SK-N-SH (cell line): ENCODE data around the gene RAB15. TPM values are rescaled to one million over a fixed set of nuclear protein-coding genes. Genes with fewer than 3 reads are reported as not detected.

Experiments used
- CTCF ChIA-PET: fragments of 300-600, 350-600 bp; formaldehyde crosslinking; extraction: SDS; loops from one replicate; lab custom pipeline; 2021; lab: Yijun Ruan, JAX
- POLR2A ChIA-PET: fragments of 350-600 bp; sonication (Branson Sonifier 250); formaldehyde crosslinking; extraction: SDS; loops from one replicate; lab custom pipeline; 2020; ENCODE audit warnings: antibody characterized with exemption, inconsistent platforms; lab: Yijun Ruan, JAX
- DNase-seq: peaks from one replicate; pipeline ENCODE4 v3.0.0; 2012
- H2AFZ ChIP-seq: fragments of 200-600 bp; sonication (generic); 2 replicates; pipeline ENCODE4 v1.8.1; 2016; ENCODE audit warnings: antibody characterized with exemption, mild to moderate bottlenecking, low read depth
- H3F3A ChIP-seq: fragments of 200-600 bp; sonication (generic); replicated peaks from 2 replicates; pipeline ENCODE3; 2016; ENCODE audit warnings: antibody characterized with exemption, mild to moderate bottlenecking; ENCODE audit not compliant: insufficient read depth
- H3K27ac ChIP-seq, 2 experiments: fragments of 200-500 bp in 1 of 2; fragments of 200-600 bp in 1 of 2; sonication (Bioruptor generic) in 1 of 2; sonication (generic), shearing (Covaris generic) in 1 of 2; 2 replicates each; pipeline versions ENCODE4 v1.5.1 to v1.6.1; 2014 to 2016; ENCODE audit warnings: low read depth in 2 of 2, inconsistent platforms in 1 of 2, low read length in 1 of 2, mild to moderate bottlenecking in 1 of 2, mixed read lengths in 1 of 2
- H3K27me3 ChIP-seq: fragments of 200-600 bp; sonication (generic), shearing (Covaris generic); 2 replicates; pipeline ENCODE4 v1.6.1; 2016; ENCODE audit warnings: mixed run types; ENCODE audit not compliant: insufficient read depth
- H3K36me3 ChIP-seq, 2 experiments: fragments of 200-500 bp in 1 of 2; fragments of 200-600 bp in 1 of 2; sonication (Bioruptor generic) in 1 of 2; sonication (generic) in 1 of 2; replicated peaks in 1 of 2; 2 replicates each; pipeline versions ENCODE3 to v1.5.1; 2014 to 2016; ENCODE audit warnings: low read length in 1 of 2, mild to moderate bottlenecking in 1 of 2; ENCODE audit not compliant: insufficient read depth in 2 of 2, control insufficient read depth in 1 of 2
- H3K4me1 ChIP-seq, 2 experiments: fragments of 200-500 bp in 1 of 2; fragments of 200-600 bp in 1 of 2; sonication (Bioruptor generic) in 1 of 2; sonication (generic), shearing (Covaris generic) in 1 of 2; 2 replicates each; pipeline versions ENCODE4 v1.5.1 to v1.6.1; 2014 to 2016; ENCODE audit warnings: low read depth in 1 of 2, low read length in 1 of 2, mixed run types in 1 of 2; ENCODE audit not compliant: insufficient read depth in 2 of 2, control insufficient read depth in 1 of 2
- H3K4me2 ChIP-seq: fragments of 200-600 bp; sonication (generic), shearing (Covaris generic); 2 replicates; pipeline ENCODE4 v1.6.1; 2017; ENCODE audit warnings: mixed run types
- H3K4me3 ChIP-seq, 2 experiments: fragments of 200-500 bp in 1 of 2; fragments of 200-600 bp in 1 of 2; sonication (Bioruptor generic) in 1 of 2; sonication (generic), shearing (Covaris generic) in 1 of 2; 2 replicates each; pipeline versions ENCODE4 v1.5.1 to v1.8.1; 2014 to 2016; ENCODE audit warnings: low read depth in 2 of 2, inconsistent platforms in 1 of 2, low read length in 1 of 2, mild to moderate bottlenecking in 1 of 2, mixed read lengths in 1 of 2, moderate library complexity in 1 of 2
- H3K79me2 ChIP-seq: fragments of 200-600 bp; sonication (generic); 2 replicates; pipeline ENCODE4 v1.8.1; 2017; ENCODE audit warnings: mild to moderate bottlenecking; ENCODE audit not compliant: insufficient read depth
- H3K9ac ChIP-seq: fragments of 200-600 bp; sonication (generic); 2 replicates; pipeline ENCODE4 v1.6.1; 2017; ENCODE audit warnings: mixed run types
- H3K9me2 ChIP-seq: fragments of 200-600 bp; sonication (generic); 2 replicates; pipeline ENCODE4 v1.6.1; 2017; ENCODE audit warnings: mixed run types
- H3K9me3 ChIP-seq: fragments of 200-600 bp; sonication (generic); 2 replicates; pipeline ENCODE4 v1.6.1; 2017; ENCODE audit warnings: mixed run types, mild to moderate bottlenecking, moderate library complexity
- H4K20me1 ChIP-seq: fragments of 200-600 bp; sonication (generic); 2 replicates; pipeline ENCODE4 v1.6.1; 2017; ENCODE audit warnings: mild to moderate bottlenecking, mixed run types; ENCODE audit not compliant: insufficient read depth
- ELF1 ChIP-seq: IDR thresholded peaks from 2 replicates; pipeline ENCODE4 v1.4.0; 2012
- EZH2phosphoT487 ChIP-seq: fragments of 200-600 bp; sonication (generic); IDR thresholded peaks from 2 replicates; pipeline ENCODE4 v1.6.1; 2017; ENCODE audit warnings: low read depth, mixed run types, mild to moderate bottlenecking, antibody characterized with exemption, moderate library complexity, borderline replicate concordance
- GABPA ChIP-seq: IDR thresholded peaks from 2 replicates; pipeline ENCODE4 v1.4.0; 2012; ENCODE audit warnings: low read depth, mild to moderate bottlenecking
- NFIC ChIP-seq: IDR thresholded peaks from 2 replicates; pipeline ENCODE4 v1.4.0; 2012; ENCODE audit warnings: borderline replicate concordance
- SMC3 ChIP-seq: IDR thresholded peaks from 2 replicates; pipeline ENCODE4 v1.6.1; 2012; ENCODE audit warnings: low read depth, low read length, improper control_type of control experiment
- TCF12 ChIP-seq: IDR thresholded peaks from 2 replicates; pipeline ENCODE4 v1.4.0; 2012
- polyA plus RNA-seq, 3 experiments: library from polyadenylated mRNA; depleted of rRNA; stranded (reverse); fragments of >200 nt; gene quantifications; 2 replicates each; pipeline ENCODE4 v1.2.3, GENCODE V29; 2012
- TF ChIP-seq, protein P1 (sequence below): IDR thresholded peaks from 2 replicates; pipeline ENCODE4 v1.6.1; 2012; ENCODE audit warnings: mild to moderate bottlenecking, low read depth, low read length, moderate library complexity
- TF ChIP-seq, protein P2 (sequence below): fragments of 150-350 bp; IDR thresholded peaks from 2 replicates; pipeline ENCODE4 v1.6.1; 2017; ENCODE audit warnings: antibody characterized with exemption, low read length, low read depth, borderline replicate concordance
- TF ChIP-seq, protein P3 (sequence below): IDR thresholded peaks from 2 replicates; pipeline ENCODE4 v1.4.0; 2012; ENCODE audit warnings: low read depth, borderline replicate concordance
- TF ChIP-seq, protein P4 (sequence below): IDR thresholded peaks from 2 replicates; pipeline ENCODE4 v1.4.0; 2012; ENCODE audit warnings: low read depth, borderline replicate concordance
- TF ChIP-seq, protein P5 (sequence below): IDR thresholded peaks from 2 replicates; pipeline ENCODE4 v1.4.0; 2012; ENCODE audit warnings: low read depth

Gene RAB15
- polyA plus RNA-seq, 1 of the 3 experiments (the other 2 are of a cell fraction): 14.2 TPM

DNA sequence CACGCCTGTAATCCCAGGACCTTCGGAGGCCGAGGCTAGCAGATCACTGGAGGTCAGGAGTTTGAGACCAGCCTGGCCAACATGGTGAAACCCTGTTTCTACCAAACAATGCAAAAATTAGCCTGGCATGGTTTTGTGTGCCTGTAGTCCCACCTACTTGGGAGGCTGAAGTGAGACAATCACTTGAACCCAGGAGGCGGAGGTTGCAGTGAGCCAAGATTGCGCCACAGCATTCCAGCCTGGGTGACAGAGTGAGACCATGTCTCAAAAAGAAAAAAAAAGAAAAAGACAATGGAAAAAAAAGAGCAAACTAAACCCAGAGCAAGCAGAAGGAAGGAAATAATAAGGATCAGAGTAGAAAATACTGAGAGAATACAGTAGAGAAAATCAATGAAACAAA is 52.5 kb downstream of the RAB15 start (continued):
- TF ChIP-seq, protein P1, sequence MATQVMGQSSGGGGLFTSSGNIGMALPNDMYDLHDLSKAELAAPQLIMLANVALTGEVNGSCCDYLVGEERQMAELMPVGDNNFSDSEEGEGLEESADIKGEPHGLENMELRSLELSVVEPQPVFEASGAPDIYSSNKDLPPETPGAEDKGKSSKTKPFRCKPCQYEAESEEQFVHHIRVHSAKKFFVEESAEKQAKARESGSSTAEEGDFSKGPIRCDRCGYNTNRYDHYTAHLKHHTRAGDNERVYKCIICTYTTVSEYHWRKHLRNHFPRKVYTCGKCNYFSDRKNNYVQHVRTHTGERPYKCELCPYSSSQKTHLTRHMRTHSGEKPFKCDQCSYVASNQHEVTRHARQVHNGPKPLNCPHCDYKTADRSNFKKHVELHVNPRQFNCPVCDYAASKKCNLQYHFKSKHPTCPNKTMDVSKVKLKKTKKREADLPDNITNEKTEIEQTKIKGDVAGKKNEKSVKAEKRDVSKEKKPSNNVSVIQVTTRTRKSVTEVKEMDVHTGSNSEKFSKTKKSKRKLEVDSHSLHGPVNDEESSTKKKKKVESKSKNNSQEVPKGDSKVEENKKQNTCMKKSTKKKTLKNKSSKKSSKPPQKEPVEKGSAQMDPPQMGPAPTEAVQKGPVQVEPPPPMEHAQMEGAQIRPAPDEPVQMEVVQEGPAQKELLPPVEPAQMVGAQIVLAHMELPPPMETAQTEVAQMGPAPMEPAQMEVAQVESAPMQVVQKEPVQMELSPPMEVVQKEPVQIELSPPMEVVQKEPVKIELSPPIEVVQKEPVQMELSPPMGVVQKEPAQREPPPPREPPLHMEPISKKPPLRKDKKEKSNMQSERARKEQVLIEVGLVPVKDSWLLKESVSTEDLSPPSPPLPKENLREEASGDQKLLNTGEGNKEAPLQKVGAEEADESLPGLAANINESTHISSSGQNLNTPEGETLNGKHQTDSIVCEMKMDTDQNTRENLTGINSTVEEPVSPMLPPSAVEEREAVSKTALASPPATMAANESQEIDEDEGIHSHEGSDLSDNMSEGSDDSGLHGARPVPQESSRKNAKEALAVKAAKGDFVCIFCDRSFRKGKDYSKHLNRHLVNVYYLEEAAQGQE: no peak

DNA sequence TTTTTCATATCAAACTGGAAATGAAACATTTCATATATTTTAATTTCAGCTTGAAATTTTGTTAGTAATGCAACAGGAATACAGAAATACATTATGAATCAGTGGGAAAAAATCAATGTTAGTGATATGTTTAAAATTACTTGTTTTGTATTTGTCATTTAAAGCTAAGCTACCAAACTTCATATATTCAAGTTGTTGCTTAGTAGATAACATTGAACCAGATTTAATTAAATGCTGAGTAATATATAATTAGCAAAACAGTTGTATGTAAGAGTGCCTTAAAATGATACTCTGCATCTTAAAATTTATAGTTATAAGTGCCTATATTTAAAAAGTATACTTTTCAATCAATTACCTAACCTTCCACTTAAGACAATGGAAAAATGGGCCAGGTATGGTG is 52.9 kb downstream of the RAB15 start:
- no peak overlapping the region for H3K27ac ChIP-seq

More for the DNA sequence above, 52.9 kb downstream of the RAB15 start:
- H3K79me2 ChIP-seq: peaks cover 93% of the 10 kb centered on the region
- H3K9me2 ChIP-seq: no peaks in the 10 kb centered on the region
- no peak overlapping the region for H3K4me3 ChIP-seq
- TF ChIP-seq, protein P2, sequence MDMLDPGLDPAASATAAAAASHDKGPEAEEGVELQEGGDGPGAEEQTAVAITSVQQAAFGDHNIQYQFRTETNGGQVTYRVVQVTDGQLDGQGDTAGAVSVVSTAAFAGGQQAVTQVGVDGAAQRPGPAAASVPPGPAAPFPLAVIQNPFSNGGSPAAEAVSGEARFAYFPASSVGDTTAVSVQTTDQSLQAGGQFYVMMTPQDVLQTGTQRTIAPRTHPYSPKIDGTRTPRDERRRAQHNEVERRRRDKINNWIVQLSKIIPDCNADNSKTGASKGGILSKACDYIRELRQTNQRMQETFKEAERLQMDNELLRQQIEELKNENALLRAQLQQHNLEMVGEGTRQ: no peak
- TF ChIP-seq, protein P3, sequence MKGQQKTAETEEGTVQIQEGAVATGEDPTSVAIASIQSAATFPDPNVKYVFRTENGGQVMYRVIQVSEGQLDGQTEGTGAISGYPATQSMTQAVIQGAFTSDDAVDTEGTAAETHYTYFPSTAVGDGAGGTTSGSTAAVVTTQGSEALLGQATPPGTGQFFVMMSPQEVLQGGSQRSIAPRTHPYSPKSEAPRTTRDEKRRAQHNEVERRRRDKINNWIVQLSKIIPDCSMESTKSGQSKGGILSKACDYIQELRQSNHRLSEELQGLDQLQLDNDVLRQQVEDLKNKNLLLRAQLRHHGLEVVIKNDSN: no peak
- TF ChIP-seq, protein P4, sequence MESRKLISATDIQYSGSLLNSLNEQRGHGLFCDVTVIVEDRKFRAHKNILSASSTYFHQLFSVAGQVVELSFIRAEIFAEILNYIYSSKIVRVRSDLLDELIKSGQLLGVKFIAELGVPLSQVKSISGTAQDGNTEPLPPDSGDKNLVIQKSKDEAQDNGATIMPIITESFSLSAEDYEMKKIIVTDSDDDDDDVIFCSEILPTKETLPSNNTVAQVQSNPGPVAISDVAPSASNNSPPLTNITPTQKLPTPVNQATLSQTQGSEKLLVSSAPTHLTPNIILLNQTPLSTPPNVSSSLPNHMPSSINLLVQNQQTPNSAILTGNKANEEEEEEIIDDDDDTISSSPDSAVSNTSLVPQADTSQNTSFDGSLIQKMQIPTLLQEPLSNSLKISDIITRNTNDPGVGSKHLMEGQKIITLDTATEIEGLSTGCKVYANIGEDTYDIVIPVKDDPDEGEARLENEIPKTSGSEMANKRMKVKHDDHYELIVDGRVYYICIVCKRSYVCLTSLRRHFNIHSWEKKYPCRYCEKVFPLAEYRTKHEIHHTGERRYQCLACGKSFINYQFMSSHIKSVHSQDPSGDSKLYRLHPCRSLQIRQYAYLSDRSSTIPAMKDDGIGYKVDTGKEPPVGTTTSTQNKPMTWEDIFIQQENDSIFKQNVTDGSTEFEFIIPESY: no peak
- TF ChIP-seq, protein P5, sequence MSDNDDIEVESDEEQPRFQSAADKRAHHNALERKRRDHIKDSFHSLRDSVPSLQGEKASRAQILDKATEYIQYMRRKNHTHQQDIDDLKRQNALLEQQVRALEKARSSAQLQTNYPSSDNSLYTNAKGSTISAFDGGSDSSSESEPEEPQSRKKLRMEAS: no peak
- TF ChIP-seq SMC3 (no peak), EZH2phosphoT487 (no peak), TCF12 (no peak), GABPA (no peak), NFIC (no peak), ELF1 (no peak)
- TF ChIP-seq, all 33 proteins: peak for 0
- ChIA-PET CTCF (interaction anchor here (1.1 to 2.2 kb wide), 3 partner anchors 8 to 96 kb away, joined by 3 to 7 read pairs (median 4); no protein-coding TSS in a partner anchor), POLR2A (no interaction called here)
- Histone ChIP-seq H3K36me3 (peaks cover 10 to 22% of the 10 kb centered on the region in 2 experiments), H3F3A (peaks cover 5% of the 10 kb centered on the region), H3K4me1 (peaks cover 9 to 15% of the 10 kb centered on the region in 2 experiments; a peak in 3 of 4 replicates), H3K9me3 (no peaks in the 10 kb centered on the region; the same call in 1 of the 2 replicates), H2AFZ (no peak overlapping the region), H3K27me3 (no peaks in the 10 kb centered on the region), H3K4me2 (no peak overlapping the region), H3K9ac (no peak overlapping the region), H4K20me1 (peaks cover 19% of the 10 kb centered on the region)
- DNase-seq: no peak
